Measurements from ENCODE around the gene ZNF138.

GRCh38 chr7:64811767-64812166 is 17.5 kb downstream of the ZNF138 start:
- TF ChIP-seq CTCF (conservative IDR thresholded peaks at IDR 0.05) (no peak), EZH2 (IDR thresholded peaks at IDR 0.05; ENCODE audit: low read depth) (no peak)
